CMK (cell line): ENCODE measurements around the gene FBXL7.

Experiments
- DNase-seq: peaks from one replicate; pipeline ENCODE4 v3.0.0-alpha.2; 2010; ENCODE audit warnings: low read depth

FBXL7 gene

DNA sequence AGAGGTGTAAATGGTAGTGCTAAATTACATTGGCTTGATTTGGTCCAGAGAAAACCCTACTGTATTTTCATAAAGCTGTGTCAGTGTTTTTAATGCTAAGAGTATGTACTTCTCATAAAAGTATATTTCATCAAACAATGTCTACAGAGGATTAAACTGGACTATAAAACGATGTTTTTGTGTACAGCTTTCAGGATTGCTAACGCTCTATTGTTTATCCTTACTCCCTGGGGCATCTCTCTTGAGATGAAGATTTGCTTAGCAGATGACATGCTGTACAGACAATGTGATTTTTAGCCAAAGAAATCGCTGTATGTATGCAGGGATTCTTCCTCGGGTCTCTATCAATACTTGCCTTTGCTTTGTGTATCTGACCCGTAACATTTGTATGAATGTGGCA is 216.0 kb downstream of the FBXL7 start:
- no peak for DNase-seq

DNA sequence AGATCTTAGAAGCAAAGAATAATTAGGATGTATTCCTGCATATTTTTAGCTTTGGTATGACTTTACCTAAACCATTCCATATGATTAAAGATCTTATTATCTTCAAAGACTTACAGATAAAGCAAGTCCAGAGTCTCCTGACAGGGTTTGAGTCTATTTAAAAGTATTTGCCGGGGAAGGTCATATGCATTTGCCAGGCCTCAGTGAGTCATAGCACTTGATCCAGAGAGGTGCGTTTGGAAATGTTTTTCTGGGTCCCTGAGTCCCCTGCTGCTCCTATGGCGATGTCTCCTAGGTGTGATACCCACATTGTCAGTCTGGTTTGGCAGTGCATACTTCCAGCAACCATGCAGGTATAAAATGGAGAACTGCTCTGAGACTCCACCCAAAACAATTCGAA is 217.0 kb downstream of the FBXL7 start:
- DNase-seq: no peak

DNA sequence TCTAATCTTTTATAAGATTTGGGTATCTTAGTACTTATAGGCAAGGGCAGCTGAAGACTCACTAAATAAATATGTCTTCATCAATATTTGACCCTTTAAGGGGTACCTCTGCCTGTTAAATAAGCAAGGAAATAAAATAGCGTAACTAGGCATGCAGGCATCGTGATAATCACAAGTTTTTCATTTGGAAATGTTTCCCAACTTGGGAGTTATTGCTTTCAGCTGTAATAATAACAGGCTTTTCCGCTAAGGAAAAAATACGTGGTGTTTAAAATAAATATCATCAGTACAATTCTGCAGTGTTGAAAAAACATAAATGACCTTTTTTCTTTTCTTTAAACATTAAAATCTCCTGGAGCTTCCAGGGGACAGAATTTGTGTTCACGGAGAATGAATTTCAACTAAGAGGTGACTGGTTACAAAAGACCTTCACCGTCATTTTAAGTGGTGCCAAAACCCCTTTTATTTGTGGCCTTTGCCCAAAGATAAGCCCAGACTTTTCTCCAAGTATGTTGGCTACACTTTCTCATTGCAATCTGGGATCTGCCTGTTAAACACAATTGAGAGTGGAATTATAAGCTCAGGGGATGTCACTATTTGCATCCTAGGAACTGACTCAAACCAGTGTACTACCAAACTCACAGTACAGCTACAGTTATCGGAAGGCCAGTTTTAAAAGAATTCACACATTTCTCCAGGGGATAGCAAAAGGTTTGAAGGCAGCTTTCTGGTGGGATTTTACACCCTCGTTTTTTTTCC is 218.6 kb downstream of the FBXL7 start:
- DNase-seq: no peak

DNA sequence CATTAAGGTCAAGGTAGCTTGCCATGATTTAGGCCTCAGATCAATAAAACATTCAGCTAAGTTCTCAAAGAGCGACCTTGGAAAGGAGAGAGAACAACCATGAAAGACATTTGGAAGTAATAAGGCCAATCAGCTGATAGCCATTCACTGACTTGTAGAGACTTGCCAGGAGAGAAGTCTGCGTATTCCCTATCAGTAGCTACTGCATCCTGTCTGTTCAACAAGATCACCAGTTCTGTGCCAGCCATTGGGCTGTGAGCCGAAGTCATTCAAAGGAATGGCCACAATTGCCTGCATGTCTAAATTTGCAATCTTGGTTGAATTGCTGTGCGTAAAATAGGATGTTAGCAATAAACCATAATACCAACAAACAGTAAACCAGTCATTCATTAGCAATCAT is 219.8 kb downstream of the FBXL7 start:
- no peak for DNase-seq

DNA sequence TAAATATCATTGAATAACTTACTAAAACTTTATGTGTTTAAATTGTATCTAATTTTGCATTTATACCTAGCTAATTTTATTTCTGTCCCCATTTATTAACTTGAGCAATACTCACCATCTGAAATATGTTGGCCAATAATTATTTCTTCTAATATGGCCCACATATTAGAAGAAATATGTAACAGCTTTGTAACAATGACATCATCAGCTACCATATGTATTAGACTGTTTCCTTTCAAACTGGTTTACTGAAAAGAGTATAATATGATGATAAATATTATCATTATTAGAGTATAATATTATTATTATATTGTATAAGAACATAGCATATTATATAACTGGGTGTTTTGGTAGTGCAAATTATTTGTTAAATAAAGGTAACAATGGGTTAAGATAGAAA is 220.5 kb downstream of the FBXL7 start:
- DNase-seq: no peak

DNA sequence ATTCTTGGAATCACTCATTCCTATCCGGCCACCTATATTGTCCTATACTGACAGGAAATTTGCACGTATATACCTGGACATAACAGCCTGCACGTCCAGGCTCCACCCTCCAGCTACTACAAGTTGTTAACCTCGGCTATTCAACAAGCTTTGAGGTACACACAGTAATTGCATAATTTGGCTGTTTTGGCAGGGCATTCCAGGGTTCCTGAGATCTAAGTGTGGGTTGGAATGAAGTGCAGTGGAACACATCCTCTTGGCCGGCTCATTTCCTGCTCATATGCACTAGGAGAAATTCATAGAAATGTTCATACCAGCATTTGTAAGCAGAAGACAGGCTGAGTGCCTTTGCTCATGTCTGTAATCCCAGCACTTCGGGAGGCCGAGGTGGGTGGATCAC is 222.3 kb downstream of the FBXL7 start:
- DNase-seq: no peak

DNA sequence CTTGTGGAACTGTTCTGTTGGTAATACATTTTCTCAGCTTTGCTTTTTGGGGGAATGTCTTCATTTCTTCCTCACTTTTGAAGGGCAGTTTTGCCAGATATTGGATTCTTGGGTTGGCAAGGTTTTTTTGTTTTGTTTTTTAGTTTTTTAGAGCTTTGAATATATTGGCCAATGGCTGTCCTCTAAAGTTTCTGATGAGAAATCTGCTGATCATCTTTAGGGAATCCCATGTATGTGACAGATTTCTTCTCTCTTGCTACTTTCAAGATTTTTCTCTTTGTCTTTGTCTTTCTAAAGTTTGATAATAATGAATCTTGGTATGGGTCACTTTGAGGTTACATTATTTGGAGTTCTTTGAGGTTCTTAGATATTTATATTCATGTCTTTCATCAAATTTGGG is 227.4 kb downstream of the FBXL7 start:
- DNase-seq: no peak

DNA sequence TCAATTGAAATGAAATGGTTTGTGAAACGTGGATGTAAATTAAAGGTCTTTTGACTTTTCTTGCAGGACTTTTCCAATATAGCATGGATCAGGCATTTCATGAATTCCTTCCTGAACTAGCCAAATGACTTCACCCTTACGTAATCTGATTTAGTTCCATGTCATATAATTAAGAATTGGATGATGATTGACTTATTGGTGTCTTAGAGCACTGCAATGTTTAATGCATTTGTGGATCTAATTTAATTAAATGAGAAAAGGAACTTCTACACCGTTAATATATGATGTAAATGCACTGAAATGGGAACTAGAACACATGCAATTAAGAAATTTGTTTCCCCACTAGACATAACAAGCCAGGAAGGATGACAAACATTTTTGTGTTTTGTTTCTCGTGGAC is 228.8 kb downstream of the FBXL7 start:
- DNase-seq: no peak

DNA sequence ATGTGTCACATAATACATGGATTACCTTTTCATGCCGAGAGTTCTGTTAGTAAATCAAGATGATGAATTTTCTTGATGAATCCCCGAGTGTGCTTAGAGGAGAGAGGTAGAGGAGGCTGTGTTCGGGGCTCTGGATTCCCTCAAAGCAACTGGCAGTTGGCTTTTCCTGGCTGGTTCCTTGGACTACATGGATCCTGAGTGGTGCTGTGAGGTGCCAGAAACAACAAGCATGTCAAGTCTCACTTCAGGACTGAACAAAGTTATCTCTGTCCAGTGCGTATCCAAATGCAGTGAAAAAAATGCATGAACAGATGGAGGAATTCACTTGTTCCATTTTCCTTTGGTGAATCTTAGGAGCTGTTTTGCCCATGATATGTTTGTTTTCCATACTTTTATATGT is 231.7 kb downstream of the FBXL7 start:
- DNase-seq: no peak

DNA sequence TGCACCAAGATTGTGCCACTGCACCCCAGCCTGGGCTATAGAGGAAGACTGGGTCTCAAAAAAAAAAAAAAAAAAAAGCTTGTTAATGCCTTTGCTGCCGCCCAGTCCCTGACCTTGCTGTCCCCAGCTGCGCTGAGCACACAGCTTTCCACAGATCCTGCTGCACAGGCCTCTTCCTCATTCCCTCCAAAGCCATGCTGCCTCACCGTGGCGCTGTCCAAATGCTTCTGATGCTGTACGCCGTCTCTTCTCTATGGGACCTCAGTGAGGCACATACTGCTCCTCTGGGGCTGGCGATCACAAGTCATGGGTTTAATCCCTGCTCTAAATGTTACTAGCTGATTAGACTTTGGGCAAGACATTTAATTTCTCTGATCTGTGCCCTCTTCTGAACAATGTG is 234.1 kb downstream of the FBXL7 start:
- no peak for DNase-seq

DNA sequence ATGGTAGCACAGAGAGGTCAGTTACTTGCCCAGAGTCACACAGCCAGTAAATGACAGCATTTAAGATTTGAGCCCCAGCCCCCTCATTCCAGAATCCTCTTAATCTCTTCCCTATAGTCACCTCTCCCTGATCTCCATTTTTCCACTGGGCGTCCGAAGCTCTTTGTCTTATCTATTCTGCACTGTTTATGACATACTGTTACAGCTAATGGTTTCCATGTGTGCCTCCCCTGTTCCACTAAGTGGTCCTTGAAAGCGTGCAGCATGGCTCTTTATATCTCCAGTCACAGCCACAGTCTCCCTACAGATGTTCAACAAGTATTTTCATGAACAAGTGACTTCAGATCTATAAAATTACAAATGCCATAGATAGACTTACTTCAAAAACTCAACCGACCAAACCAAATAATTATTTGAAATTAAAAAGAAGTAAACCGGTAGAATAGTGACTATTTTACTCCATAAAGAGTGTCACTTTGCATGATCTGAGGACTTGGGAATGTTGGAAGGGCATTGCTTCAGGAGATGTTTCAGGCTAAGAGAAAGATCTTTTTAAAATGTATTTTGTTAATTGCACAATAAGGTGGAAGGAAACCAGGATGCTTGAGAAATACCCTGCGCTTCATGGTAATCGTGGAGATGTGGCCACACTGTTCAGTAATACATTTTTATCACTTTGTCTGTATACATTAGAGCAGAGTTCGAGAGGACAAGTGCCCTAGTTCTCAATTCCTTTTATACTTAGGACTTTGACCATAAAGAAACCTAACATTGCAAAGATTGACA is 237.2 kb downstream of the FBXL7 start:
- DNase-seq: no peak

DNA sequence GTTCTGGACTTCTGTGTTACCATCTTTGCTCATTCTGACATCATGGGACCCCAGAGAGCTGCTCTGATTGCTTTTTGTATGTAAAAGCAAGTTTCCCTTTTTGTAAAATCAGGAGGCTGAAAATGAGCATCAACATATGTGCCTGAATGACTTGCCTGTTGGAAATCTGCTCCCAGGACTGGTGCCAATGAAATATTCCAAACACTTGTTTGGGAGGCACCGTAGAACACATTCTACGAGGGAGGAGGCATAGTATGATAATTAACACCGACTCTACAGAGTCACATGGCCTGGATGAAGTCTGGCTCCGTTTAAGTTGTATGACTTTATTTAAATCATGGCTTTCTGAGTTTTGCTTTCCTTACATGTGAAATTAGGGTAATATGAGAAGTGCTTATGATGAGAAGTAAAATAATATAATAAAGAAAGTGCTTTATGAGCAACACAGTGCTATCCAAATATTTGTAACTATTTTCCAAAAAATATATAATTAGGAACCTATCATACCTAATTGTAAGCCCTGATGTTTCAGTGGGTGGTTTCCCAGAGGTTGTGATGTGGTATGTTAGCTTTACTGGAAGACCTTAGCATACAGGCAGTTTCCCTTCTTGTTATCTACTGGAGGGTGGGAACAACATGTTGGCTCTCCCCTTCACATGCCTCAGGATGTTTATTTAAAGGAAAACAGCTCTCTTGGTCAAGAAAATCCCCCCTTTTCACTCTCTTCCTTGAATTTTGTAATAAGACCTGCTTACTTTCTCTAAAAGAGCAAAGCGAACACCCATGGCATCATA is 238.1 kb downstream of the FBXL7 start:
- DNase-seq: no peak

DNA sequence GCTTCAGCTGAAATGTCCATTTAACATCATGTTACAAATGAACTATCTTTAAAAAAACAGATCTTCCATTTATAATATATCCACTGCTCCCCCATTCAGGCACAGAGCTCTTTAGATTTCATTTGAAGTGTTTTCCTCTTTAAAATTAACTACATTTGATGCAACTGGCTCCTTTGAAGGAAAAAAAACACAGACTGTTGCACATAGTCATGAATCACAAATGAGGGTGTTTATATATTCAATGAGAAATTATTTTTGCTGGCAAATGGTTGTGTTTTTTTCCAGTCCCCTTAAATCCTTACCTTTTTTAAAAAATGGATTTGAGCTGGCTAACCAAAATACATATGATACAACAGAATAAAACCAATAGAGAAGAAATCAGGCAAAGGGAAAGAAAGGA is 240.4 kb downstream of the FBXL7 start:
- DNase-seq: no peak

DNA sequence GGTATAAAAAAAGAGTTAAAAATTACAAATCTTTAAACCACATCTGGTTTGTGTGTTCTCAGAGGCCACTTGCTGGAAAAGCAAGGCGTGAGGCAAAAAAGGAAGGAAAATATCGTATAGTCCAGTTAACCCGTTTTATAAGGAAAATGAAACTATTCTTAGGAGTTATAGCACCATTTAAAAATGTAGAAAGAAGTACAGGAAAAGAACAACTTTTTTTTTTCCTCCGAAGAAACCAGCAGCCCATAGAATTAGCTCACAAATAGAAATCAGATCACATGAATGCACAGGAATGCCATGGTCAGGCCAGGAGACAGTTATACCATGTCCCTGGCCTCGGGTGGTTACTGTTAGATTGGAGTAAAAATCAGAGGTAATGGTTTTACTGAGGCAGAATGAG is 241.6 kb downstream of the FBXL7 start:
- DNase-seq: no peak

DNA sequence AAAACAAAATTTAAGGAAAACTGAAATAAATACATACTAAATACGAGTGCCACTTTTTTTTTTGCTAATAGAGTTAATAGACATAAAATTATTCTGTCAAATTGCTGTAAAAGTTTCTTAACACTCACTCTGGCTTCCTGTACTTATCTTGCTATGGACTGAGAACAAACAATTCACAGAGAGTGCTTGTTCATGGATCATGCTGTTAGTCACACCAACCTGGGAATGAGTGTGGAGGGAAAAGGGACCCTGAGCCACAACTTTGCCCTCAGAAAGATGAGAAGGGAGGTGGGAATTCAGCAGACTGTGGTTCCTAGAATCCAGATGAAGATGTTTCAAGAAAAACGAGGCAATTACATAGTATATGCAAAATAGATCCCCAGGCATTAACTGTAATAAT is 246.9 kb downstream of the FBXL7 start:
- no peak for DNase-seq

DNA sequence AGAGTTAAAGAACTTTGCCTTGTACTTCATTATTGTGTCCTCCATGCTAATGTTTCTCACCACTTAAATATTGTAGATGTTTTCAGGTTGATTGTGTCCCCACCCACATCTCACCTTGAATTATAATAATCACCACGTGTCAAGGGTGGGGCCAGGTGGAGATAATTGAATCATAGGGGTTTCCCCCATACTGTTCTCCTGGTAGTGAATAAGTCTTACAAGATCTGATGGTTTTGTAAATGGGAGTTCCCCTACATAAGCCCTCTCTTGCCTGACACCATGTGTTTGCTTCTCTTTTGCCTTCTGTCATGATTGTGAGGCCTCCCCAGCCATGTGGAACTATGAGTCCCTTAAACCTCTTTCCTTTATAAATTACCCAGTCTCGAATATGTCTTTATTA is 248.3 kb downstream of the FBXL7 start:
- DNase-seq: no peak

DNA sequence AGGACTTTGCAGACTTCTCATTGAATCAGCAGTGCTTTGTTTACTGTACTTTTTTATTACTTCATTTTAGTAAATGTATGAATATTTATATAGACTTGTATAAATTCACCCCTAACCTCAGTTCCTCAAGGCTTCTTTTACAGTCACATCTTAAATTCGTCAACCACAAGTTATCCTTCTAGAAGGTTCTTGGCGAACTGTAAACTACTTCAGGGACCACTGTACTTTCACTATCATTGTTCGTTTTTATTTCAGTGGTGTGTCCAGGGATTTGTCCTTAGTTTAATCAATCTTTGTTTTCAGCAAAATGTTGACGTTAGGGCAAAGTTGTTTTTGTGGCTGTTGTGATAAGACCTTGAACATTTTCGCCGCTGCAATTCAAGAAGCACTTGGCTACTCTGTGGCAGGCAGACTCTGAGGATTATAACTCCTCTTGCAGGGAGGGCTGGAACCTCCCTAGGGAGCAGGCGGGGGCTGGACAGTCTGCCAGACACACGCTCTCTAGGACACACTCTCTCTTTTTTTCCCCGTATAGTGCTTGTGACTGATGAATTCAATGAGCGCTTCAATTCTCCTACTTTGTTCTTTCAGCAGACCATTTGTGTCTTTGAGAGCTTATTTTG is 252.8 kb downstream of the FBXL7 start:
- DNase-seq: no peak

DNA sequence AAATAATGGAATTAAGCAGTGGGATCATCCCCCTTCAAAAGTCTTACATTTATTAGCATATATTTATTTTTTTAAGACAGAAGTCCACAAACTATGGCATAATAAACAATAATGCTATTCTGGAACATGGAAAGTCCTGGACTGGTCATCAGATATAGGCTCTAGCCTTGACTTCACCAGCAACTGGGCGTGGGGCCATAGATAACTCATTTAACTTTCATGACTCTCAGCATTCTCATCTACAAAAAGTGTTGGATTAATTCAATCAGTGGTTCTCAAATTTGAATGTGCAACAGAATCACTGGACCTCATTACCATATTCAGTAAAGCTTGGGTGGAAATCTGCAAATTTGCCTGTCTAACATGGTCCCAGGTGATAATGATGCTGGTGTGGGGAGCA is 253.8 kb downstream of the FBXL7 start:
- DNase-seq: no peak

DNA sequence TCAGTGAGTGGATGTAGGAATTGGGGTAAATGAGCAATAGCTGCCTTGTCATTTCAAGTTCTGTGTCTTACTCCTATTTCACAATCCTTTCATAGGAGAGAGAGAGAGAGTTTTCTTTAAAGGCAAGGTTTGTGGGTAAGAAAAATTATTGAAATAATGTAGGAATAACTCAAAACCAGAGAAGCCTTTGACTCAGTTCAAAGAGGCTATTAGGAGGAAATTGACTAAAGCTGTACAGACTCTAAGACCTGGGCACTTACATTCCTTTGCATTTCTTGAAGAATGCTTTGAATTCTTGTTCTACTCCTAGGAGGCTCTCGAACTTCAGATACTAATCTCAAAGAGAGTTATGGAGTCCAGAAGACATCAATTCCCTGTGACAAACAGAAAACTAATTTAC is 257.1 kb downstream of the FBXL7 start:
- no peak for DNase-seq

DNA sequence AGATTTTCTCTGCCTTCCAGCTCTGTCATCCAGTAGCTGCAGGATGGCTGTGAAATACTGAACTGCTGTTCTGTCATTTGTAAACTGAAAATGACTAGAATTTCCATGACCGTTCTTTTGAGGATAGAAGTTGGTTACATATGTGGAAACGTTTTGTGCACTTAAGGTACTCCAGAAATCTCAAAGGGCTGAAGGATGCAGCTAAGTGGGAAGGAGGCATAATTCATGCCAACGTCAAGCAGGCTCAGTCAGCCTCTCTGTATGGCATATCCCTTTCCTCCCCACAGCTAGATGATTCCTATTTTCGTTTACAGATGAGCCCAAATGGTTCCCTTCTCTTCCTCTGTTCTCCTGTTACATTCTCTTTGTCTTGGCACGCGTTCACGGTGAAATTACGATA is 257.6 kb downstream of the FBXL7 start:
- DNase-seq: no peak

DNA sequence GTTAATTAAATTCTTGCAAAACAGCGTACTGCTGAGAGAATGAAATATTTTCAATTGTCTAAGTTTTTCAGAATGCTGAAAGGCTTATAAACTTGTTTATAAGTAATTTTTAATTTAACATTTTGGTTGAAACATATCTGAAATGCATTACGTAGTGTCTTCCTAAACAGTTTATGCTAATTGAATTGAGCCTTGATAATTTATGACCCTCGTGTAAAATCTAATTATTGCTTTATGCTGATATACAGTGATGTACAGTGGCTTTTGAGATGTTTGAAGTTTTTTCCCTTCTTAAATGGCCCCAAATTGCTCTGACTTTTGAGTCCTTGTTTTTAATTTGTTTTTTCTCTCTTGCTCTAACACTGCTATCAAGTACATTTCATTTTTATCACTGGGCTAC is 262.7 kb downstream of the FBXL7 start:
- no peak for DNase-seq

DNA sequence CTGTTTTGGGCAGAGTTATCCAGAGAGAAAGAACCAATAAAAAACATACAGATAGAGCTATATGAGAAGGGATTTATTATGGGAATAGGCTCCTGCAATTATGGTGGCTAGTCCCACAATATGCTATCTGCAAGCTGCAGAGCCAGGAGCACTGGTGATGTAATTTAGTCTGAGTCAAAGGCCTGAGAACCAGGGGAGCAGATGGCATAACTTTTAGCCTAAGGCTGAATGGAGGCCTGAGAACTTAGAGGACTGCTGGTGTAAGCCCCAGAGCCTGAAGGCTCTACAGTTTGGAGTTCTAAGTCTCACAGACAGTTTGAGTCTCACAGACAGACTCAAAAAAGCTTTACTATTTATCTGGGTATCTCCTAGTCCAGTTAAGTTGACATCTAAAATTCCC is 263.8 kb downstream of the FBXL7 start:
- DNase-seq: no peak

DNA sequence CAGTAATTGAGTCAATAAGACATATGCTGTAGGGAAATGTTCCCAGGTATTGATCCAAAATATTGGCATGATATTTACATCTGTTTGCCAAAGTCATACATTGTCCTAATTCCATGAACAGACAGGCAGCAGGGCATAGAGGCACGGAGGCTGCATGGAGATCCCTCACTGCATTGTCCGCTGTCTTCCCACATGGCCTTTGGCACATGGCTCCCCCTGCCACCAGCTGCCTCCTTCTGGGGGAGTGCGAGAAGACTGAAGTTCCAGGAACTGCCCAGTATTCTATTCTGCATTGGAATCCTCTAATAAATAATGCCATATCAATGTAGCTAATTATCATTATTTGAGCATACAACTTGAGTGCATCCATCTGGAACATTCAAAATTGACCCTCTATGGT is 269.0 kb downstream of the FBXL7 start:
- no peak for DNase-seq
